GM12891 (cell line): ENCODE measurements around the gene DCC.

ENCODE experiments used
- POLR2A ChIP-seq: IDR thresholded peaks from 2 replicates; pipeline ENCODE4 v1.6.1; 2011; ENCODE audit warnings: low read depth, low read length, control low read depth
- POLR2AphosphoS5 ChIP-seq: IDR thresholded peaks from 2 replicates; pipeline ENCODE4 v1.6.1; 2011; ENCODE audit warnings: low read depth, low read length, control low read depth
- POU2F2 ChIP-seq: IDR thresholded peaks from 2 replicates; pipeline ENCODE4 v1.6.1; 2011; ENCODE audit warnings: low read depth, mild to moderate bottlenecking, control low read depth, low read length, moderate library complexity
- SPI1 ChIP-seq: IDR thresholded peaks from 2 replicates; pipeline ENCODE4 v1.6.1; 2011; ENCODE audit warnings: low read depth, low read length, control low read depth
- TAF1 ChIP-seq: IDR thresholded peaks from 2 replicates; pipeline ENCODE4 v1.6.1; 2011; ENCODE audit warnings: low read depth, low read length, control low read depth

GRCh38 chr18:52323802-52324201, 16.2 kb upstream of the DCC start:
- TF ChIP-seq POLR2AphosphoS5 (no peak), TAF1 (no peak), POLR2A (no peak), SPI1 (no peak), POU2F2 (no peak)
